ENCODE results near the gene COL17A1. TPM values are rescaled to one million over a fixed set of nuclear protein-coding genes. Genes with fewer than 3 reads are reported as not detected.

The COL17A1 gene
- total and polyA plus RNA-seq, 2 experiments from 2014 or later = 1.1 to 1.3 TPM

- H3K27ac Mint-ChIP-seq = peak overlapping the region; percentile 81
- peaks cover 30% of the 10 kb centered on the region for H3K4me1 Mint-ChIP-seq
- Histone ChIP-seq H4K20me1 (replicated peaks; ENCODE audit: insufficient read depth) (no peaks in the 10 kb centered on the region), H3K27ac (ENCODE audit: low read depth) (no peak overlapping the region), H3K27me3 (ENCODE audit: insufficient read depth) (no peaks in the 10 kb centered on the region), H3K4me3 (no peak overlapping the region), H3K79me2 (replicated peaks; ENCODE audit: insufficient read depth) (no peaks in the 10 kb centered on the region), H3K4me2 (no peak overlapping the region), H3F3A (replicated peaks; ENCODE audit: low read depth) (peaks cover 3% of the 10 kb centered on the region; the same call in 1 of the 2 replicates), H3K9me2 (ENCODE audit: insufficient read depth) (0 out of 2 replicates have a peak, but pooled peaks cover 5% of the 10 kb centered on the region), H3K36me3 (ENCODE audit: insufficient read depth) (no peaks in the 10 kb centered on the region), H3K4me1 (ENCODE audit: insufficient read depth) (peaks cover 21% of the 10 kb centered on the region), H2AFZ (peak overlapping the region; percentile 83; the same call in 1 of the 2 replicates)
- H3K27me3 Mint-ChIP-seq (ENCODE audit: insufficient read depth, low read depth, poor library complexity) = peaks cover 13% of the 10 kb centered on the region
- H3K9me3 Mint-ChIP-seq = no peaks in the 10 kb centered on the region
- TF ChIP-seq CTCF (conservative IDR thresholded peaks at IDR 0.05; ENCODE audit: low read depth in 2 of 2) (no peak), ZNF462 (CRISPR knock-in tag; IDR thresholded peaks at IDR 0.05) (no peak), EZH2 (IDR thresholded peaks at IDR 0.05; ENCODE audit: low read depth, unreplicated experiment) (no peak), ZNF331 (CRISPR knock-in tag; IDR thresholded peaks at IDR 0.05; ENCODE audit: low read depth) (no peak), JUNB (IDR thresholded peaks at IDR 0.05; ENCODE audit: unreplicated experiment) (no peak), NANOG (IDR thresholded peaks at IDR 0.05; ENCODE audit: borderline replicate concordance) (no peak), ETS1 (IDR thresholded peaks at IDR 0.05) (no peak), EZH2phosphoT487 (IDR thresholded peaks at IDR 0.05; ENCODE audit: unreplicated experiment) (no peak), ZNF114 (CRISPR knock-in tag; IDR thresholded peaks at IDR 0.05) (no peak), STAT1 (IDR thresholded peaks at IDR 0.05; ENCODE audit: unreplicated experiment) (no peak), CREB1 (CRISPR knock-in tag; IDR thresholded peaks at IDR 0.05; ENCODE audit: low read depth) (no peak), POLR2AphosphoS5 (IDR thresholded peaks at IDR 0.05; ENCODE audit: low read depth) (no peak), REST (IDR thresholded peaks at IDR 0.05; ENCODE audit: unreplicated experiment) (no peak)
- no peaks in the 10 kb centered on the region for H3K36me3 Mint-ChIP-seq (ENCODE audit: low read depth)
- H3K4me3 Mint-ChIP-seq = no peak overlapping the region
- ATAC-seq (peak; percentile 58), DNase-seq (ENCODE audit: low spot score) (no peak)
These were observed 28.0 kb downstream of the COL17A1 start for GRCh38 chr10:104057717-104058116.
